Pulmonary artery endothelial cell (primary cell): Measurements from ENCODE around the gene SLX9. TPM values are rescaled to one million over a fixed set of nuclear protein-coding genes. Genes with fewer than 3 reads are reported as not detected.
"Not testable (repeated sequence)": the region's sequence is repeated elsewhere in the genome, so short reads cannot be mapped to it uniquely, and the experiment has no call there.

Experiments
- DNase-seq: peaks from one replicate; pipeline ENCODE4 v3.0.0-alpha.2; 2011; ENCODE audit warnings: low read depth, low spot score
- total RNA-seq: library from RNA; depleted of rRNA; stranded (reverse); fragments of >200 nt; gene quantifications from 2 replicates; pipeline ENCODE4 v1.2.3, GENCODE V29; 2014

The SLX9 gene
- total RNA-seq, 1 donor from 2014 or later, result 33.6 TPM

- DNase-seq, result no peak
Measured at GRCh38 chr21:44902268-44903049, 37.4 kb upstream of the SLX9 start.

- no peak for DNase-seq
Measured at GRCh38 chr21:44903050-44903685, 36.7 kb upstream of the SLX9 start.

DNA sequence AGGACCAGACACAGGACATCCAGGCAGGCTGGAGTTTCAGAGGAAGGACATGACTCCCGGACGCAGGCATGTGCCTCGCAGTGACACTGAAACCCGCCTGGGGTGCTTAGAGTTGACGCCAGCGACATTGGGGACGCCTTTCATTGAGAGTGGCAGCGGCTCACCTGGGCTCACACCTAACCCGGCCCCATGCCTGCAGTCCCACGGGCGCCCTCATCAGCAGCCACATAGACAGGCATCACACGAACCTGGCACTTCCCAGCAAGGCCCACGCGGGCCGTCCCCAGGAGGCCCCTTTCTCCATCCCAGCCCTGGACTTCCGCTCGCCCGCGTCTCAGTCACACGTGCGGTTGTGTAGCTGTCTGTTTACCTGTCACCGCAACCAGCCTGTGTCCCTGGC, 36.1 kb upstream of the SLX9 start:
- no peak for DNase-seq

DNA sequence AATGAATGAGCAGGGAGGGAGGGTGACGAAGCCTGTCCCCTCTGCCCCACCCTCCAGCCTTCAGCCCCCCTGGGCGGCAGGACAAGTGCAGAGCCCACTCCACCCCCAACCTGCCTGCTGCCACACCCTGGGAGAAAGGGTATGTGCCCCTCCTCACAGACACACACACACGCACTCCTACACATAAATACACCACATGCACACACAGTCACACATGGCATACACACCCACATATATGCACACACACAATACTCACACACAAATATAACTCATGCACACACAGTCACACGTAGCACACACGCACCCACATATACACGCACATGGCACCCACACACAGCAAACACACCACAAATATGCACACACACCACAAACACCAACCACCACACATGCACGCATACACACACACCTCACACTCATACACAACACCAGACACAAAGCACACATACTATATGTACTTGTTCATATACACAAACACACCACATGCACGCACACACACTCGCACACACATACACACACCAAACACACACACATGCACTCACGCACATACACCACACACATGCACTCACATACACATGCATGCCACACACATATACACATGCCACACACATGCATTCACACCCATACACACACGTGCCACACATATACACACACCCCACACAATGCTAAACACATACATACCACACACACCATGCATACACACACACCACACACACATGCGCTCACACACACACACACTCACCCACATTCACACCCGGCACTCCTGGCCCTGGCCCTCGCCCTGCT, 35.5 kb upstream of the SLX9 start:
- no peak for DNase-seq

DNA sequence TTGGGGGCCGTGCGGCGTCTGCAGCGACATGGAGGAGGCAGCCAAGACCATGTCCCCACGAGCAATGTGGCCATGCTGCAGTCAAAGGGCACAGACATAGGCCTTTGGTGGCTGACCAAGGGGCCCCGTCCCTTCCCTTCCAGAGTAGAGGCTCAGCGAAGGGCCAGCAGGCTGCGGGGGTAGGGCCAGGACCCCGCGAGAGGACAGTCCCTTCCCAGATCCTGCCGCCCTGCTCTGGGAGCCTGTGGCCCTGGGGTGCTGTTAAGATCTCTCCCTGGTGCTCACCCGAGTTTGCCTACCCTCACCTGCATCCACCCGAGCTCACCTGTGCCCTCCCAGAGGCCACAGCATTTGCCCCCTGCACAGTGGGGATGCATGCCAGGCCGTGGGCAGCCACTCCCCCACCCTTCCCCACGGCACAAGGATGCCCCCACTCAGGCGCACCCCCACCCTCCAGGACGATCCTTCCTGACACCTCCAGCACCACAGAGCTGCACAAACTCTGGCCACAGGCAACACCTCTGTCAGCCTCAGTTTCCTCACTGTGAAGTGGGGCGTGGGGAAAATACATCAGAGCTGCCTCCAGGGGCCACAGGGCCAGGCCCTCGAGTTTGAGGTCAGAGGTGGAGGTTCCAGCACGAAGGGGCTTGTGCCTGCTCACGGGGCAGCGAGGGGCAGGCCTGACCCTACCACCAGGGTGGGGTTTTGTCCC, 34.7 kb upstream of the SLX9 start:
- DNase-seq, result no peak

DNA sequence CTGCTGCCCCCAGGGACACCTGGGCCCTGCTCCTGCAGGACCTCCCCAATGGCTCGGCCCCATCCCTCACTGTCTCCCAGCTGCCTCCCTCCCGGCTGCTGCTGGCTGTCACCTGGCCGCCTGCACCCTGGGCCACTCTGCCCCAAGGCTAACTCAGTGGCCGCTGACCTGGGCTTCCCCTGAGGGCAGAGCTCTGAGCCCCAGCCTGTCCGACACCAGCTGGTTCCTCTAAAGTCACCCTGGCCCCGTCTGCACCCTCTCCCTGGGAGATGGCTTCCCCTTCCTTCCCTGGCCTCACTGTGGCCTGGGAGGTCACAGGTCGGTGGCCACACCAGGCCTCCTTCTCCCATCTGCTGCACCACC, 34.1 kb upstream of the SLX9 start:
- DNase-seq, result no peak

DNA sequence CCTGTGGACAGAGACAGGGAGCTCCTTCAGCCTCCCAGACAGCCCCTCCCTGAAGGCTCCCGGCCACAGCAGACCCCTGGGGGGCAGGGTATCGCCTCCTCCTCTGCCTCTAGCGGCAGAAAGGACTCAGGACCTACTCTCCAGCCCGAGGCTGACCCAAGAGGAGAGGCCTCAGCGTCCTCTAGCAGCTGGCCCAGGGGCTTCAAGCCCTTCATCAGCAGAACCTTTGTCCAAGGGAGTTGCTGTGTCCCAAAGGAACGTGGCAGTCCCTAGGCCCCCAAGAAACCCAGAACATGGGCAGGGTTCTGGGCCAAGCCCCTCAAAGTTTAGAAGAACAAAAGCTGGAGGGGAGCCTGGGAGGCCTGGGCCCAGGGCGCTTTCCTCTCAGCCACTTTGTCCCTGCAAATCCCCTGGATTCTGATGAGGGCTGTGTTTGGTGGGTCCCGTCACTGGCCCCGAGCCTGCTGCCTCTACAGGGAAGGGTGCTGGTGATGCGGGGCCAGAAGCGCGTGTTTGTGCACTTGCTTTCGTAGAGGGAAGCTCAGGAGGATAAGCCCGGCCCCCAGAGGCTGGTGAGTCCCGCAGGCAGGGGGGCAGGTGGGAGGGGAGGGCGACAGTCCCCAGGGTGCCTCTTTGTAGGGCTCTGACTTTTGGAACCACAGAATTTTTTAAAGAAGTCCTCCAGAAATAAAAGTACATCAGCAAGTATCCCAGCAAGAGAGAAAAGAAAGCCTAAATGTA, 32.4 kb upstream of the SLX9 start:
- no peak for DNase-seq

DNA sequence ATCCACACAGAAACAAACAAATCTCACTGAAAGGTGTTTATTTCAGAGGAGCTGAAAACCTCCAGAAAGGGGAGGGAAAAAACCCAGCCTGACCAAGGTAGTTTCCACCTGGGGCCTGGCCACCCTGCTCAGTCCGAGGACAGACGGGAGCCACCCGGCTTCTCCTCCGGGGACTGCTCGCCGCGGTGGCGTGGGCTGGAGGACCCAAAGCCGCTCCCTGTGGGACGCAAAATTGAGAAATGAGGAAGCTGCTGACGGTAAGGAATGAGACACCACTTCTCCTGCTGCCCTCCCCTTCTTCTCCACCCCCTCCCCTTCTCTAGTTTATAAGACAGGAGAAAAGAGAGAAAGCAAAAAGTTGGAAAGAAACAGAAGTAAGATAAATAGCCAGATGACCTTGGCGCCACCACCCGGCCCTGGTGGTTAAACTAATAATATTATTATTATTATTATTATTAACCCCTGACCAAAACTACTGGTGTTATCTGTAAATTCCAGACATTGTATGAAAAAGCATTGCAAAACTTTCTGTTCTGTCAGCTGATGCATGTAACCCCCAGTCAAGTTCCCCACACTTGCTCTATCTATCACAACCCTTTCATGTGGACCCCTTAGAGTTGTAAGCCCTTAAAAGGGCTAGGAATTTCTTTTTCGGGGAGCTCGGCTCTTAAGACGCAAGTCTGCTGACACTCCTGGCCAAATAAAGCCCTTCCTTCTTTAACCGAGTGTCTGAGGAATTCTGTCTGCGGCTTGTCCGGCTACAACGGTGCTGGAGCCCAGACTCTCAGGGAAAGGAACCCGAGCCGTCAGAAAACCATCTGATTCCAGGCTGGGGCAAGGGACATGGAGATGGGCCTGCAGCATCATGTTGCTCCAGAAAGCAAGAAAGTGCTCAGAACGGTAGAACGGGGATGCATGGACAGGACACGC, 31.6 kb upstream of the SLX9 start:
- DNase-seq, result no peak

- DNase-seq, result no peak
Measured at GRCh38 chr21:44908908-44909307, 30.9 kb upstream of the SLX9 start.

- DNase-seq, result no peak
Measured at GRCh38 chr21:44909719-44910118, 30.1 kb upstream of the SLX9 start.

DNA sequence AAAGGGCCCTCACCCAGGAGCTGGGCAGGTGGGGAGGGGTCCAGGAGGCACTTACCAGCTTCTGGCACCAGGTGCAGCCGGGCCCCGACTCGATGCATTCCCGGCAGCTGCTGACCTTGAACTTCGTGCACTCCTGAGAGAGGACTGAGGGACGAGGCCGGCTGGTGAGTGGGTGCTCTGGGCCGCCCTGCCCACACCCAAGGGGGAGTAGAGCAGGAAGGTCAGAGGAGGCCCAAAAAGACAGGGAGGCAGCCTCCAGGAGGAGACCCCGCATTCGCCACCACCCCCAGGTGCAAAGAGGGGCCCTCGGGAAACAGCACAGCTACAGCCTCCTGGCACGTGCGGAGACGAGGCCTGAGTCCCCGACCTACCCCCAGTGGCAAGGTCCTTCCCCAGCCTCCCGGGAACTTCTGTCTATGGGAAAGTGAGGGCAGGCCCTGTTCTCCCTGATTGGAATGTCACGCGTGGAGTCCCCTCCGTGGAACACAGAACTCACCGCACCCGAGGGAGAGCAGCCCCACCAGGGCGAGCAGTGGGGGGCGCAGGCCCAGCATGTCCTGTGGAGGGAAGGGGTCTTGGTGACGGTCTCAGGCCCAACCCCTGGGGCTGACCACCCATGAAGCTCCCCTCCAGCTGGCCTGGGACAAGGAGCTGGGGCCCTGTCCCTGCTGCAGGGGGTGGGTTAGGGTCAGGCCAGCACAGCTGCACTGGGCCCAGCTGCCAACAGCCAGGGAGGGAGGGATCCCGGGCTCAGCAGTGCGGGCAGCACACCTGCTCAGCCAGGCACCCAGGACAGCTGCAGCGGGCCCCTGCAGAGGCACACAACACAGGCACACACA, 29.4 kb upstream of the SLX9 start:
- DNase-seq, result no peak

- no peak for DNase-seq
Measured at GRCh38 chr21:44911068-44911383, 28.8 kb upstream of the SLX9 start.

GRCh38 chr21:44911384-44912157, 28.3 kb upstream of the SLX9 start:
- peak; percentile 24 for DNase-seq

GRCh38 chr21:44912158-44912473, 27.7 kb upstream of the SLX9 start:
- DNase-seq, result no peak

GRCh38 chr21:44912506-44913412, 27.1 kb upstream of the SLX9 start:
- DNase-seq, result not testable (repeated sequence)

GRCh38 chr21:44913425-44914175, 26.2 kb upstream of the SLX9 start:
- no peak for DNase-seq
